ENCODE measurements around the gene PLAC1. TPM values are rescaled to one million over a fixed set of nuclear protein-coding genes. Genes with fewer than 3 reads are reported as not detected.

PLAC1 gene
- total RNA-seq, 2 experiments from 2014 or later: not detected

DNA sequence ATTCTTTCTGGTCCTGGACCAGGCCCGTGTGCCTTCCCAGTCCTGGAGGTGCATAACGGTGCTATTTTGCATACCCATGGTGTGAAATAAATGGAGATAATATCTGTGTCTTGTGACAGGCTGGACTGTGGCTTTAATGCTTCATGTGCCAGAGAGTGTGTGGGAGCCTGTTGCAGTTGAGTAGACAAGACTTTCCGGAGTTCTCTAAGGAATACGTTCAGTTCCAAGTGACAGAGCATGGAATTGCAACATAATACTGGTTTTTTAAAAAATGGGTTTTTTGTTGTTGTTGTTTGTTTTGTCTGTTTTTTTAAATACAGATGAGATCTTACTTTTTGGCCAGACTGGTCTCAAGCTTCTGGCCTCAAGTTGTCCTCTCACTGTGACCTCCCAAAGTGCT, 124.3 kb downstream of the PLAC1 start:
- H3K27me3 Mint-ChIP-seq: no peaks in the 10 kb centered on the region
- no peaks in the 10 kb centered on the region for H3K9me3 Mint-ChIP-seq
- ChIA-PET POLR2A (no interaction called here), CTCF (no interaction called here)
- H3K27ac Mint-ChIP-seq: no peak overlapping the region
- H3K4me1 Mint-ChIP-seq: peaks cover 3% of the 10 kb centered on the region
- no peak for DNase-seq
- H3K4me3 Mint-ChIP-seq: no peak overlapping the region
- H3K36me3 Mint-ChIP-seq (ENCODE audit: low read depth): no peaks in the 10 kb centered on the region

DNA sequence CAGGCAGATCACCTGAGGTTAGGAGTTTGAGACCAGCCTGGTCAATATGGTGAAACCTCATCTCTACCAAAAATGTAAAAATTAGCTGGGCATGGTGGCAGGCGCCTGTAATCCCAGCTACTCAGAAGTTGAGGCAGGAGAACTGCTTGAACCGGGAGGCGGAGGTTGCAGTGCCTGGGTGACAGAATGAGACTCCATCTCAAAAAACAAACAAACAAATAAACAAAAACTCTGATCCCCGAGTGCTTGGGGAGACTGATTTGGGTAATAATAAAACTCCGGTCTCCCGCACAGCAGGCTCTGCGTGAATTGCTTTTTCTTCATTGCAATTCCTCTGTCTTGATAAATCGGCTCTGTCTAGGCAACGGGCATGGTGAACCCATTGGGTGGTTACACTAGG, 124.9 kb downstream of the PLAC1 start:
- ChIA-PET POLR2A (no interaction called here), CTCF (no interaction called here)
- Mint-ChIP-seq H3K4me3 (no peak overlapping the region), H3K4me1 (peaks cover 5% of the 10 kb centered on the region), H3K9me3 (no peaks in the 10 kb centered on the region), H3K27ac (no peak overlapping the region), H3K36me3 (ENCODE audit: low read depth) (no peaks in the 10 kb centered on the region), H3K27me3 (no peaks in the 10 kb centered on the region)
- DNase-seq: no peak

DNA sequence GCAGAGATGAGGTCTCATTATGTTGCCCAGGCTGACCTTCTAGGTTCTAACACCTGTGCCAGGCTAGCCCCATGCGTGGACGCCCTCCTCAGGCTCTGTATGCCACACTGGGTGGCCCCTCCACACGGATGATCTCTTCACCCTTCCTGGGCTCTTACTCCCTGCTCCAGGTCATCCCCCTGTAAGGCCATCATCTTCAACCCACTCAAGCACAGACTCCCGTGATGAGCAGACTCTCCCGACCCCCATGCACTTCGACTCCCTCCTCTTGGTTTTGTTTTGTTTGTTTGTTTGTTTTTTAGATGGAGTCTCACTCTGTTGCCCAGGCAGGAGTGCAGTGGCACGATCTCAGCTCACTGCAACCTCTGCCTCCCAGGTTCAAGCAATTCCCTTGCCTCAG, 127.4 kb downstream of the PLAC1 start:
- H3K27ac Mint-ChIP-seq: no peak overlapping the region

DNA sequence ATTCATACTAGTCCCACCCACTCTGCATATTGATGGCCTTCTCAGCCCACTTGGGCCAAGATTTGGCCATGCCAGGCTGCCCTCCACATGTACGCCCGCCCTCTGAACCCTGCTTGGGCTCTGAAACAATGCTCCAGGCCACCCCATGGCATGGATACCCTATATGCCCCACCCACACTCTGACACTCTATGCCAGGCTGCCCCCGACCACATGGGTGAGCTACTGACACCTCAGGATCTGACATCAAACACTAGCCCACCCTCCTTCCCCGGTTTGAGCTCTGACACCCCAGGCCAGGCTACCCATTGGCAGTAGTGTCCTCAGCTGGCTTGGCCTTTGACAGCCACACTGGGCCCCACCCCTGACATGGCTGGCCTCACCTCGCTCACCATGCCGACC, 128.8 kb downstream of the PLAC1 start:
- ChIA-PET POLR2A (no interaction called here), CTCF (no interaction called here)
- no peaks in the 10 kb centered on the region for H3K27me3 Mint-ChIP-seq
- H3K4me1 Mint-ChIP-seq: peaks cover 5% of the 10 kb centered on the region
- no peak overlapping the region for H3K27ac Mint-ChIP-seq
- H3K36me3 Mint-ChIP-seq (ENCODE audit: low read depth): no peaks in the 10 kb centered on the region
- H3K4me3 Mint-ChIP-seq: no peak overlapping the region
- no peaks in the 10 kb centered on the region for H3K9me3 Mint-ChIP-seq
- DNase-seq: no peak

More for the DNA sequence above, 127.4 kb downstream of the PLAC1 start:
- CTCF ChIA-PET: interaction anchor here (1.0 kb wide), 1 partner anchor 347 kb away, joined by 3 read pairs; no protein-coding TSS in a partner anchor
- no peak for DNase-seq
- no peaks in the 10 kb centered on the region for H3K27me3 Mint-ChIP-seq
- H3K4me3 Mint-ChIP-seq: no peak overlapping the region
- H3K4me1 Mint-ChIP-seq: peaks cover 5% of the 10 kb centered on the region
- no peaks in the 10 kb centered on the region for H3K9me3 Mint-ChIP-seq
- POLR2A ChIA-PET: no interaction called here
- no peaks in the 10 kb centered on the region for H3K36me3 Mint-ChIP-seq (ENCODE audit: low read depth)

- no peaks in the 10 kb centered on the region for H3K9me3 Mint-ChIP-seq
- H3K27me3 Mint-ChIP-seq: no peaks in the 10 kb centered on the region
- H3K36me3 Mint-ChIP-seq (ENCODE audit: low read depth): no peaks in the 10 kb centered on the region
- DNase-seq: no peak
- ChIA-PET POLR2A (no interaction called here), CTCF (no interaction called here)
- no peak overlapping the region for H3K4me3 Mint-ChIP-seq
- H3K4me1 Mint-ChIP-seq: peaks cover 5% of the 10 kb centered on the region
- H3K27ac Mint-ChIP-seq: peak overlapping the region; percentile 16
These were observed 129.3 kb downstream of the PLAC1 start for GRCh38 chrX:134528960-134529359.

GRCh38 chrX:134526399-134526798, 131.9 kb downstream of the PLAC1 start:
- POLR2A ChIA-PET: no interaction called here
- DNase-seq: no peak
- H3K27me3 Mint-ChIP-seq: no peaks in the 10 kb centered on the region
- H3K9me3 Mint-ChIP-seq: no peaks in the 10 kb centered on the region
- peaks cover 11% of the 10 kb centered on the region for H3K4me1 Mint-ChIP-seq
- H3K4me3 Mint-ChIP-seq: no peak overlapping the region
- CTCF ChIA-PET: no interaction called here
- no peaks in the 10 kb centered on the region for H3K36me3 Mint-ChIP-seq (ENCODE audit: low read depth)
- no peak overlapping the region for H3K27ac Mint-ChIP-seq

DNA sequence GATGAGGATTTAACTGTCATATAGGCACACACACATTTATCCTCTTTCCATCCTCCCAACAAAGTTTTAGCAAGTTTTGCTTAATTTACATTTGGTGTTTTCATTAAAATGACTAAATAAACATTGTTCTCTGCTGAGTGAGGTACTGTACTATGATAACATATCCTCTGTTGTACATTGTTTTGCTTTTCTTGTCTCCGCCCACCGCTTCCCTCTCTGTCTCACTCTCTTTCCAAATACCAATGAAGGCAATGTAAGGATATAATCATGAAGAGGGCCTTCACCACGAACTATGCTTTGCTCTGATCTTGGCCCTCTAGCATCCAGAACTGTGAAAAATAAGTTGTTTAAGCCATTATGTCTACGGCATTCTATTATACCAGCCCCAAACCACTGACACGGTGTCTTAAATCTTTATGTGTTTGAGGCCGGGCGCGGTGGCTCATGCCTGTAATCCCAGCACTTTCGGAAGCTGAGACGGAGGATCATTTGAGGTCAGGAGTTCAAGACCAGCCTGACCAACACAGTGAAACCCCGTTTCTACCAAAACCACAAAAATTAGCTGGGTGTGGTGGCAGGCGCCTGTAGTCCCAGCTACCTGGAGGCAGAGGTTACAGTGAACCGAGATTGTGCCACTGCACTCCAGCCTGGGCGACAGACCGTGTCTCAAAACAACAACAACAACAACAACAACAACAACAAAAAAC, 133.0 kb downstream of the PLAC1 start:
- H3K36me3 Mint-ChIP-seq (ENCODE audit: low read depth): no peaks in the 10 kb centered on the region
- CTCF ChIA-PET: no interaction called here

DNA sequence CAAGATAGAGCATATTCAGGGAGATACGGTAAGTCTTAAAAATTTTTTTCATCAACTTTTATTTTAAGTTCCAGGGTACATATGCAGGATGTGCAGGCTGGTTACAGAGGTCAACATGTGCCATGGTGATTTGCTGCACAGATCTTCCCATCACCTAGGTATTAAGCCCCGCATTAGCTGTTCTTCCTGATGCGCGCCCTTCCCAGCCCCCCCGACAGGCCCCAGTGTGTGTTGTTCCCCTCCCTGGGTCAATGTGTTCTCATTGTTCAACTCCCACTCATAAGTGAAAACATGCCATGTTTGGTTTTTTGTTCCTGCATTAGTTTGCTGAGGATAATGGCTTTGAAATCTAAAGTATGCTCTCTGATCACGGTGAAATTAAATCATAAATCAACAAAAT, 134.1 kb downstream of the PLAC1 start:
- ChIA-PET CTCF (no interaction called here), POLR2A (no interaction called here)
- Mint-ChIP-seq H3K27ac (no peak overlapping the region), H3K4me1 (peaks cover 11% of the 10 kb centered on the region), H3K4me3 (no peak overlapping the region), H3K27me3 (no peaks in the 10 kb centered on the region), H3K36me3 (ENCODE audit: low read depth) (no peaks in the 10 kb centered on the region), H3K9me3 (no peaks in the 10 kb centered on the region)
- DNase-seq: no peak

More for the DNA sequence above, 133.0 kb downstream of the PLAC1 start:
- Mint-ChIP-seq H3K4me1 (peaks cover 11% of the 10 kb centered on the region), H3K27me3 (no peaks in the 10 kb centered on the region), H3K27ac (no peak overlapping the region), H3K9me3 (no peaks in the 10 kb centered on the region), H3K4me3 (no peak overlapping the region)
- POLR2A ChIA-PET: no interaction called here
- DNase-seq: no peak

DNA sequence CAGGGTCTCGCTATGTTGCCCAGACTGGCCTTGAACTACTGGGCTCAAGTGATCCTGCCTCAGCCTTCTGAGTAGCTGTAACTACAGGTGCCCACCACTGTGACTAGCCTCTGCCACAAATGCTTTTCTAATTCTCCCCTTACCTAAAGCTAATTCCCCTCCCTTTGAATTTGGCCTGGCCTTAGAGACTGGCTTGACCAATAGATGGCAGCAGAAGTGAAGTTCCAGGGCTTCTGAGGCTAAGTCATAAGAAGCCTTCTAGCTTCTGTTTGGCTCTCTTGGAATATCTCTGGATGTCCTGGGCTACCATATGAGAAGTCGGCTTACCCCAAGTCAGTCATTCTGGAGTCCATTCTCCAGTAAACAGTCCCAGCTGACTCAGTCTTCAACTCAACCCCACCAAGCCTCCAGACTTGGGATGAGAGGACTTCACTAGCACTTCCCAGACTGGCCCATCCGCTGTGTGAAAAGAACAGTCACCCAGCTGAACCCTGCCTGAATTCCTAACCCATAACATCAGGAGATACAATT, 137.3 kb downstream of the PLAC1 start:
- no peaks in the 10 kb centered on the region for H3K9me3 Mint-ChIP-seq
- ChIA-PET POLR2A (interaction anchor here (0.6 kb wide), 1 partner anchor 143 kb away, joined by 6 read pairs; no protein-coding TSS in a partner anchor), CTCF (interaction anchor here (1.0 to 1.1 kb wide), 2 partner anchors 16 to 50 kb away, joined by 3 to 4 read pairs; no protein-coding TSS in a partner anchor)
- peak; percentile 15 for DNase-seq
- no peaks in the 10 kb centered on the region for H3K36me3 Mint-ChIP-seq (ENCODE audit: low read depth)
- H3K27ac Mint-ChIP-seq: no peak overlapping the region
- no peaks in the 10 kb centered on the region for H3K27me3 Mint-ChIP-seq
- peaks cover 7% of the 10 kb centered on the region for H3K4me1 Mint-ChIP-seq
- H3K4me3 Mint-ChIP-seq: no peak overlapping the region

Small RNA genes within 50 kb of the gene (microRNA-seq; reads per million reads assigned to microRNA genes)
- gene MIR424 (ENCODE audit: borderline microRNAs expressed, borderline replicate concordance) (2,393 reads per million, percentile 90 among the genes with 10 or more reads in this experiment), gene MIR450A1 (ENCODE audit: borderline microRNAs expressed, borderline replicate concordance) (1.9 reads per million), gene MIR450A2 (ENCODE audit: borderline microRNAs expressed, borderline replicate concordance) (2.7 reads per million, percentile 13 among the genes with 10 or more reads in this experiment), gene MIR450B (ENCODE audit: borderline microRNAs expressed, borderline replicate concordance) (3.6 reads per million, percentile 21 among the genes with 10 or more reads in this experiment), gene MIR503 (ENCODE audit: borderline microRNAs expressed, borderline replicate concordance) (182 reads per million, percentile 76 among the genes with 10 or more reads in this experiment), gene MIR542 (ENCODE audit: borderline microRNAs expressed, borderline replicate concordance) (32.0 reads per million, percentile 57 among the genes with 10 or more reads in this experiment)

Other genes with a start within 250 kb of the PLAC1 start
- 10 to 100 TPM; 77.4 to 77.8 TPM for gene HPRT1, start 198.3 kb downstream of the PLAC1 start, total RNA-seq
- gene PABIR2, start 138.7 kb upstream of the PLAC1 start, total RNA-seq: 10 to 100 TPM; 58.8 to 60.2 TPM